IMR-90 (cell line): ENCODE results near the gene LIMK2. TPM values are rescaled to one million over a fixed set of nuclear protein-coding genes. Genes with fewer than 3 reads are reported as not detected.

Experiments used
- ATAC-seq: fragments of 200-7000 bp; cut with Tn5 transposase; 2 replicates; pipeline ENCODE4 v1.9.1; 2020; ENCODE audit warnings: low read depth, mild to moderate bottlenecking, moderate library complexity
- BruUV-seq: library from RNA; stranded (reverse); fragments of 400-500 nt; replicated peaks from 2 replicates; lab custom pipeline; 2021; lab: Mats Ljungman, UMichigan
- CTCF ChIA-PET: fragments of 300-600 bp; formaldehyde crosslinking; extraction: SDS; loops from one replicate; lab custom pipeline; 2021; ENCODE audit warnings: antibody characterized with exemption; lab: Yijun Ruan, JAX
- POLR2A ChIA-PET: fragments of 300-600 bp; sonication (Branson Sonifier 250); formaldehyde crosslinking; loops from one replicate; lab custom pipeline; 2022; ENCODE audit warnings: antibody characterized with exemption; ENCODE audit not compliant: unreplicated experiment; lab: Charles Lee
- DNase-seq: peaks from one replicate; pipeline ENCODE4 v3.0.0; 2013
- H2AFZ ChIP-seq: replicated peaks from 2 replicates; pipeline ENCODE3; 2013; ENCODE audit warnings: low read length, mild to moderate bottlenecking; ENCODE audit not compliant: poor library complexity
- H2AK5ac ChIP-seq: 2 replicates; pipeline ENCODE4 v1.6.1; 2013; ENCODE audit warnings: low read depth, low read length, inconsistent platforms
- H2AK9ac ChIP-seq: replicated peaks from 2 replicates; pipeline ENCODE3; 2013; ENCODE audit warnings: mild to moderate bottlenecking, low read depth, low read length, moderate library complexity; ENCODE audit not compliant: poor library complexity
- H2BK120ac ChIP-seq: 2 replicates; pipeline ENCODE4 v1.6.1; 2013; ENCODE audit warnings: low read depth, low read length, inconsistent platforms
- H2BK15ac ChIP-seq: 3 replicates; pipeline ENCODE4 v1.6.1; 2013; ENCODE audit warnings: low read depth, low read length, inconsistent platforms
- H2BK20ac ChIP-seq: 2 replicates; pipeline ENCODE4 v1.6.1; 2013; ENCODE audit warnings: low read depth, mild to moderate bottlenecking, inconsistent platforms, low read length, moderate library complexity
- H2BK5ac ChIP-seq: 2 replicates; pipeline ENCODE4 v1.6.1; 2013; ENCODE audit warnings: mild to moderate bottlenecking, low read depth, low read length, inconsistent platforms; ENCODE audit not compliant: poor library complexity, severe bottlenecking
- H3K14ac ChIP-seq: replicated peaks from 2 replicates; pipeline ENCODE4 v1.6.1; 2013; ENCODE audit warnings: low read depth, low read length, inconsistent platforms
- H3K18ac ChIP-seq: 2 replicates; pipeline ENCODE4 v1.6.1; 2013; ENCODE audit warnings: low read depth, low read length, control low read depth
- H3K23ac ChIP-seq: 2 replicates; pipeline ENCODE4 v1.6.1; 2013; ENCODE audit warnings: low read depth, low read length, inconsistent platforms
- H3K27ac ChIP-seq: 2 replicates; pipeline ENCODE4 v1.5.1; 2013; ENCODE audit warnings: mild to moderate bottlenecking, control low read depth, low read length; ENCODE audit not compliant: insufficient read depth
- H3K27me3 ChIP-seq: 2 replicates; pipeline ENCODE4 v1.6.1; 2013; ENCODE audit warnings: low read length; ENCODE audit not compliant: control insufficient read depth, insufficient read depth
- H3K36me3 ChIP-seq: 2 replicates; pipeline ENCODE4 v1.6.1; 2013; ENCODE audit warnings: low read length, mixed read lengths; ENCODE audit not compliant: control insufficient read depth, insufficient read depth
- H3K4ac ChIP-seq: 2 replicates; pipeline ENCODE4 v1.6.1; 2013; ENCODE audit warnings: low read depth, low read length, inconsistent platforms
- H3K4me1 ChIP-seq: 2 replicates; pipeline ENCODE4 v1.6.1; 2013; ENCODE audit warnings: low read length, mixed read lengths; ENCODE audit not compliant: control insufficient read depth, insufficient read depth
- H3K4me2 ChIP-seq: 2 replicates; pipeline ENCODE4 v1.6.1; 2013; ENCODE audit warnings: low read depth, mild to moderate bottlenecking, control low read depth, low read length, moderate library complexity
- H3K4me3 ChIP-seq: 2 replicates; pipeline ENCODE4 v1.5.1; 2013; ENCODE audit warnings: low read depth, mild to moderate bottlenecking, control low read depth, low read length, moderate library complexity; ENCODE audit not compliant: insufficient read depth
- H3K56ac ChIP-seq: 2 replicates; pipeline ENCODE4 v1.6.1; 2013; ENCODE audit warnings: low read length, inconsistent platforms; ENCODE audit not compliant: insufficient read depth; ENCODE audit errors: extremely low read depth
- H3K79me1 ChIP-seq, 2 experiments: 2 replicates each; pipeline ENCODE4 v1.6.1; 2013; ENCODE audit warnings: low read length in 2 of 2, inconsistent platforms in 1 of 2, low read depth in 1 of 2
- H3K9ac ChIP-seq: 2 replicates; pipeline ENCODE4 v1.6.1; 2013; ENCODE audit warnings: low read depth, low read length, control low read depth
- H3K9me1 ChIP-seq: 2 replicates; pipeline ENCODE4 v1.6.1; 2013; ENCODE audit warnings: low read length, inconsistent platforms; ENCODE audit not compliant: insufficient read depth
- H3K9me3 ChIP-seq: 2 replicates; pipeline ENCODE4 v1.6.1; 2013; ENCODE audit warnings: low read length; ENCODE audit not compliant: control insufficient read depth, insufficient read depth
- H4K20me1 ChIP-seq: 2 replicates; pipeline ENCODE4 v1.6.1; 2013; ENCODE audit warnings: low read length, inconsistent platforms; ENCODE audit not compliant: insufficient read depth
- H4K5ac ChIP-seq: 2 replicates; pipeline ENCODE4 v1.6.1; 2013; ENCODE audit warnings: mild to moderate bottlenecking, low read depth, low read length, control low read depth
- H4K8ac ChIP-seq, 2 experiments: 2 replicates each; pipeline ENCODE4 v1.6.1; 2013; ENCODE audit warnings: low read depth in 2 of 2, low read length in 2 of 2, control low read depth in 1 of 2, inconsistent platforms in 1 of 2
- H4K91ac ChIP-seq: 2 replicates; pipeline ENCODE4 v1.6.1; 2013; ENCODE audit warnings: low read depth, low read length, inconsistent platforms; ENCODE audit not compliant: insufficient read depth
- BHLHE40 ChIP-seq: fragments of 150-350 bp; IDR thresholded peaks from 2 replicates; pipeline ENCODE4 v1.6.1; 2016; ENCODE audit warnings: mild to moderate bottlenecking, low read depth, low read length
- CEBPB ChIP-seq: IDR thresholded peaks from 2 replicates; pipeline ENCODE4 v1.6.1; 2012; ENCODE audit warnings: low read depth, low read length, improper control_type of control experiment
- CHD1 ChIP-seq: IDR thresholded peaks from 2 replicates; pipeline ENCODE4 v1.6.1; 2012; ENCODE audit warnings: low read depth, low read length, improper control_type of control experiment
- CTCF ChIP-seq: conservative IDR thresholded peaks from 2 replicates; pipeline ENCODE4 v1.5.1; 2012; ENCODE audit warnings: mild to moderate bottlenecking, low read depth, low read length, improper control_type of control experiment
- ELK1 ChIP-seq: fragments of 150-350 bp; IDR thresholded peaks from 2 replicates; pipeline ENCODE4 v1.6.1; 2016; ENCODE audit warnings: low read depth, mild to moderate bottlenecking, low read length, moderate library complexity, borderline replicate concordance
- FOS ChIP-seq: fragments of 150-350 bp; IDR thresholded peaks from 2 replicates; pipeline ENCODE4 v1.6.1; 2016; ENCODE audit warnings: low read depth, low read length
- MAFK ChIP-seq: IDR thresholded peaks from 2 replicates; pipeline ENCODE4 v1.6.1; 2012; ENCODE audit warnings: low read depth, low read length, improper control_type of control experiment
- NFE2L2 ChIP-seq: fragments of 150-350 bp; IDR thresholded peaks from 2 replicates; pipeline ENCODE4 v1.6.1; 2016; ENCODE audit warnings: low read depth, mild to moderate bottlenecking, low read length
- POLR2A ChIP-seq: IDR thresholded peaks from 2 replicates; pipeline ENCODE4 v1.6.1; 2012; ENCODE audit warnings: mild to moderate bottlenecking, low read depth, low read length
- RCOR1 ChIP-seq: IDR thresholded peaks from 2 replicates; pipeline ENCODE4 v1.6.1; 2012; ENCODE audit warnings: mild to moderate bottlenecking, low read length, improper control_type of control experiment; ENCODE audit not compliant: insufficient replicate concordance
- RFX5 ChIP-seq: IDR thresholded peaks from 2 replicates; pipeline ENCODE4 v1.8.0; 2012; ENCODE audit warnings: low read depth, mild to moderate bottlenecking, low read length, moderate library complexity
- SMC3 ChIP-seq: fragments of 150-350 bp; IDR thresholded peaks from 2 replicates; pipeline ENCODE4 v1.6.1; 2016; ENCODE audit warnings: low read depth, mild to moderate bottlenecking, antibody characterized with exemption, low read length, moderate library complexity
- USF2 ChIP-seq: fragments of 150-350 bp; IDR thresholded peaks from 2 replicates; pipeline ENCODE4 v1.6.1; 2017; ENCODE audit warnings: mild to moderate bottlenecking, antibody characterized with exemption, low read length, low read depth
- WGBS, 2 experiments: methylation state at CpG; one replicate each; pipeline versions ENCODE4 v1.1.5 to v1.1.7; 2013; ENCODE audit warnings: missing lambda C conversion rate in 2 of 2; ENCODE audit not compliant: insufficient read length in 1 of 2; ENCODE audit errors: extremely low coverage in 2 of 2; 5-methylcytosine and 5-hydroxymethylcytosine counted together
- dilution Hi-C: fragments of 300-500 bp; cut with HindIII; formaldehyde crosslinking; loops from one replicate; pipeline ENCODE4 v1.14.3; 2018; ENCODE audit warnings: low sequenced_read_pairs; ENCODE audit not compliant: unreplicated experiment
- in situ Hi-C: fragments of 300-500 bp; cut with MboI; formaldehyde crosslinking; loops from 3 replicates; pipeline ENCODE4 v1.14.3; 2019; ENCODE audit warnings: low sequenced_read_pairs, inconsistent platforms, mixed read lengths
- intact Hi-C: fragments of 100-400 bp; cut with micrococcal nuclease; formaldehyde crosslinking; loops from 2 replicates; pipeline ENCODE4 v1.10.0; 2022
- polyA plus RNA-seq, 3 experiments: library from polyadenylated mRNA; depleted of rRNA; stranded (reverse); fragments of >200 nt; gene quantifications; 2 replicates each; pipeline ENCODE4 v1.2.3, GENCODE V29; 2012; ENCODE audit warnings: low replicate concordance in 1 of 3
- total RNA-seq: library from RNA; depleted of rRNA; stranded (reverse); fragments of >200 nt; gene quantifications from 2 replicates; pipeline ENCODE4 v1.2.3, GENCODE V29; 2012

LIMK2 gene
- total and polyA plus RNA-seq, 2 of the 4 experiments (the other 2 are of a cell fraction), result 14.5 to 31.9 TPM

GRCh38 chr22:31199187-31199586 is 12.9 kb upstream of the LIMK2 start:
- dilution Hi-C loops, result no loop called here
- intact Hi-C loops, result no loop called here
- no peaks in the 10 kb centered on the region for H3K9me3 ChIP-seq
- 0 out of 2 replicates have a peak, but pooled peaks cover 5% of the 10 kb centered on the region for H4K20me1 ChIP-seq
- no peak overlapping the region for H3K27ac ChIP-seq
- no peak for ATAC-seq
- CTCF ChIA-PET, result no interaction called here
- H3K14ac ChIP-seq, result no peak overlapping the region
- no peaks in the 10 kb centered on the region for H3K27me3 ChIP-seq
- no peak overlapping the region for H4K91ac ChIP-seq
- no peaks in the 10 kb centered on the region for H3K4me1 ChIP-seq
- H3K4me2 ChIP-seq, result no peak overlapping the region
- in situ Hi-C loops, result no loop called here
- H3K9me1 ChIP-seq, result 0 out of 2 replicates have a peak, but pooled peaks cover 3% of the 10 kb centered on the region
- H3K23ac ChIP-seq, result no peak overlapping the region
- no peak overlapping the region for H3K9ac ChIP-seq
- no peak overlapping the region for H3K56ac ChIP-seq
- no peak overlapping the region for H2AK9ac ChIP-seq
- H2BK20ac ChIP-seq, result no peak overlapping the region
- no peak overlapping the region for H2AK5ac ChIP-seq
- no peak overlapping the region for H3K18ac ChIP-seq
- no peak overlapping the region for H2BK5ac ChIP-seq
- WGBS, 2 experiments, result no CpG with 5 or more reads among the region's 3 CpGs
- no peak overlapping the region for H3K4me3 ChIP-seq
- H2BK120ac ChIP-seq, result no peak overlapping the region
- no peak overlapping the region for H4K5ac ChIP-seq
- no peak overlapping the region for H2AFZ ChIP-seq
- peaks cover 19 to 40% of the 10 kb centered on the region in 2 experiments for H3K79me1 ChIP-seq
- no peak for TF ChIP-seq SMC3
- no peak for TF ChIP-seq MAFK
- TF ChIP-seq CHD1, result no peak
- no peak for TF ChIP-seq RCOR1
- TF ChIP-seq RFX5, result no peak
- no peak for TF ChIP-seq CTCF
- TF ChIP-seq BHLHE40, result no peak
- TF ChIP-seq FOS, result no peak
- no peak for TF ChIP-seq NFE2L2
- no peak for TF ChIP-seq CEBPB
- no peak for TF ChIP-seq ELK1
- TF ChIP-seq POLR2A, result no peak
- no peak for TF ChIP-seq USF2
- no peak overlapping the region for H2BK15ac ChIP-seq
- no TSS peak for BruUV-seq
- no peak overlapping the region for H4K8ac ChIP-seq
- peaks cover 28% of the 10 kb centered on the region for H3K36me3 ChIP-seq
- no peak overlapping the region for H3K4ac ChIP-seq
- POLR2A ChIA-PET, result no interaction called here
- DNase-seq, result no peak
